Measurements from ENCODE around the gene AKAP6.

Gene AKAP6

DNA sequence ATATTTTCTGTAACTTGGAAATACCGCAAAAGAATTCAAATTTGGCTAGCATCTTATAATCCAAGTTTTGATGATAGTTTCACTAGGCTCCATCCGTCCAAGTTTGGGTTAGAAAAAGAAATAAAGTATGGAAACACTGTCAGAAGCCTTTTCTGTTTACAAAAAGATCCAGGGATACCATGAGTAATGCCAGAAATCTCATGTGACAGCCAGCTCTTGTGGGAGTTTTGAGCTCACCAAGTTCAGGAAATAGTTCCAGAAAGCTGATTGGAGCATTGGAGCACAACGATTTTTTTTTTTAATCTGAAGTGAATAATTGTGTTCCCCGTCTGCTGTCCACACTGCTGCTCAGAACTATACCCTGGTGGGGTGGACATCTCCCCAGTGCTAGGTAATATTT lies 379.9 kb downstream of the AKAP6 start:
- DNase-seq (ENCODE audit: low read depth): no peak

GRCh38 chr14:32710231-32710671 lies 381.2 kb downstream of the AKAP6 start:
- no peak for DNase-seq (ENCODE audit: low read depth)

GRCh38 chr14:32710731-32711680 lies 381.9 kb downstream of the AKAP6 start:
- DNase-seq (ENCODE audit: low read depth): no peak

- no peak for DNase-seq (ENCODE audit: low read depth)
These were observed 384.8 kb downstream of the AKAP6 start for GRCh38 chr14:32713856-32714255.

DNA sequence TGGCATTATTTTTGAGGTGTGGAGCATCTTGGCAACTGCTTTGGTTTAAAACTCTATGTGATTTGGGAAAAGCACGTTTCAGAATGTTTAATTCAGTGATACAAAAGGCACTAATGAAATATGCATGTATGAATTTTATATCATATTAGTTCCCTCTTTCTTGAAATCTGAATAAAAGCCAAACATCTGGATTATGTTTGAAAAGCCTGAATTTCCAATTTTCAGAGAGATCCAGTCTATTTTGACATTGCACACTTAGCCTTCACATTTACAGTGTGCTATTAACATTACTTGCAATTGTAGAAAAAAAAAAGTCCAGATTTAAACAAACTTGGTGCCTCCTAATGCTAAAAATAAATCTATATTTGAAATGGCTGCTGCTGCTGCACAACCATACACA lies 390.5 kb downstream of the AKAP6 start:
- DNase-seq (ENCODE audit: low read depth): no peak

DNA sequence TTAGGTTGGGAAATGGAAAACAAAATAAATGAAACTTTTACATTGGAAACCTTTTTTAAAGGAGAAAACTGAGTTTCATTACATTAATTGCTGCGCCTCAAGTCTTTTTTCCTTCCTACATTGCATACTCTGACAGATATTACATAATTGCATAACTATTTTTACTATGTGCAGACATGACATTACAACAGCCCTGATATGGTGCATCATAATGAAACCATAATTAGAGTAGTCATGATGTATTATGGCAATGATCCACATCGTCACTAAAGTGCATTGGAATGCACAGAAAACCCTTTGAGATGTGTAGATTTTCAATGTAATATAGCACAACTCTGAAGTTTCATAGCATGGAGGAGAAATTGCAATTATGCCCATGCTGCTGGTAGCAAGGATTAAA lies 391.8 kb downstream of the AKAP6 start:
- no peak for DNase-seq (ENCODE audit: low read depth)

- no peak for DNase-seq (ENCODE audit: low read depth)
These were observed 393.6 kb downstream of the AKAP6 start for GRCh38 chr14:32722631-32723183.

DNA sequence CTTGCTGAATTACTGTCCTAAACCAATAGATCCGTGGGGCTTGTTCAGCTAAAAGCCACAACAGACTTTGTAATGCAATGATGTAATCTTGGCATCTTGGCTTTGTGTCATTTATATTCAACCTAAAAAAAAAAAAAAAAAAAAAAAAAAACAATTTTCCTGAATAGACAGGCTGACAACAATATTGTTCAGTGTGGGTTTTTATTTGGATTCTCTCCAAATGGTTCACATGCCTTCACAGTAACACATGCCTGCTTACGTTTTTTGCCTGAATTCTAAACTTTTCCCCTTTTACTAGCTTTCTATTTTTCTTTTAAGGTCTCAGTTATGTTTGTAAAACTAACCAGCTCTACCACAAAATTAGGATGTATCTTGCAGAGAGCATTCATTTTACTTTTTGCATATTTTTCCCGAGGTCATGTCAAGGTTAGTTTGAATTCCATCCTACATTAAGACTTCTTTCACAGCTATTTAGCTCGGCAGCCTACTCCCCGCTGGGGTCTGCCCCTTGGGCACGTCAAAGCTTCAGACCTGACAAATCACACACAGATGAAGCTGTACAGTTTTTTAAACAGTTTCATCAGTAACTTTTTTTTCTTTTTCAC lies 395.9 kb downstream of the AKAP6 start:
- DNase-seq (ENCODE audit: low read depth): no peak

DNA sequence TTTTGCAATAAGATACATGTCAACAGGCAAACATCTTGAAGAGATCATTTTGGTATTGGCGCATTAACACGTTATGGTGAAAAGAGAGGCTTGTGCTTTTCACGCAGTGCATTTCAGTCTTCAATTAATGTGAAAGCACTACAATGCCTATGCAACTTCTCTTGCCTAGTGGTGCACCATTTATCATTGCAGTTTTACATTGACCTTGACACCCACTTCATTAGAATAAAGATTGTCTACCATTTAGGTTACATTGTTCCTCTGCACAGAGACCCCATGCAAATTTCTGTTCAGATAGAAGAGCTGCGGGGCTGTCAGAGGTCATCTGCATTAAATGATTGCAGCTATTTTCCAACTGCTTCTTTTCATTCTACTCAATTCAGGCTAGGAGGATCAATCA lies 397.4 kb downstream of the AKAP6 start:
- DNase-seq (ENCODE audit: low read depth): no peak

- DNase-seq (ENCODE audit: low read depth): no peak
These were observed 398.7 kb downstream of the AKAP6 start for GRCh38 chr14:32727832-32728231.

DNA sequence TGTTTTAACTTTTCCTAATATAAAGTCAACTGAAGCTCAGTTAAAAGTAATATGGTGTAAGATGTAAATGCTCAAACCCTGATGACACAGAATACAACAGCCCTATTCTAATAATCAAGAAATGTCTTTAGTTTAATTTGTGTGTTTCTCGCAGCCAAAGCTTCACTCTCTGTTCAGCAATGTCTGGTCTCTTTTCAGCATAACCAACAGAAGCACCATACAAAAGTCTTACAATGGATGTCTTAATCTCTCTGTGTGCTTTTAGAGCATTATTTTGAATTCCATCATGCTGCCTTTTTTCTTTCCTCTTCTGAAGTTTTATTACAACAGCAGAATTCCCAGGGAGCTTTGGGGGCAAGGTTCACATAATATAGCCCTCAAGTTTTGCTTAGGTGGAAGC lies 399.4 kb downstream of the AKAP6 start:
- DNase-seq (ENCODE audit: low read depth): no peak

DNA sequence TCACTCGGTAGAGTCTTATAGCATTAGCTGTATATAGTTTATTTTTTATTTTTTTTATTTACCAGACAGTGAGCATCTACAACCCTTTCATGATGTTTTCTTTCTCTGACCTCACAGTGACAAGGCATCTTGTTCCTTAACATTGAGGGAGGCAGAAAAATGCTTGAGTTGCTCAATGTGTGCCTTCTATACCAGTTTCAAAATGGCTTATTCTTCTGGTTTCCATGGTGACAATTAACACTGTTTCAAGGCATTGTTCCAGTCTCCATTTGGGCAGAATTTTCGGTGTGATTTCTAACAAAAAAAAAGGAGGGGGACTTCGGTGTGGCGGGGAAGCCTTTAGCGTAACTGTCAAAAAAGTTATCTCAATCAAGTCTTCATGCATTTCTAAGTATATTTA lies 399.9 kb downstream of the AKAP6 start:
- no peak for DNase-seq (ENCODE audit: low read depth)

DNA sequence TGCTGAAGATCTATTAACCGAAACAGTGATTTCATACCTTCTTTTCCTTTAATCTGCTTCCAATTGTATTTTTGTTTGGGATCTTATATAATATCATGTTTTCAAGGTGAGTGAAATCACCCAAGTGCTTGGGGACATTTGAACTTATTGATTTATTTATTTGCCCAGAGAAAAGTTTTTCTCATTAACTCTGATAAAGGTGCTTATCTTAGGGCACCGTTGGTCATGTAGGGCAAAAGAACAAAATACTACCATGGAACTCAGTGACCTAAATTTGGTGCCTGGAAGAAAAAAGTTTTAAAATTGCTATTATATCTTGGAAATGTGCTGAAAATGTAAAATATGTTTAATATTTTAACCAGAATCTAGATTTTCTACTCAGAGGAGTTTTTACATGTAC lies 402.2 kb downstream of the AKAP6 start:
- DNase-seq (ENCODE audit: low read depth): no peak

DNA sequence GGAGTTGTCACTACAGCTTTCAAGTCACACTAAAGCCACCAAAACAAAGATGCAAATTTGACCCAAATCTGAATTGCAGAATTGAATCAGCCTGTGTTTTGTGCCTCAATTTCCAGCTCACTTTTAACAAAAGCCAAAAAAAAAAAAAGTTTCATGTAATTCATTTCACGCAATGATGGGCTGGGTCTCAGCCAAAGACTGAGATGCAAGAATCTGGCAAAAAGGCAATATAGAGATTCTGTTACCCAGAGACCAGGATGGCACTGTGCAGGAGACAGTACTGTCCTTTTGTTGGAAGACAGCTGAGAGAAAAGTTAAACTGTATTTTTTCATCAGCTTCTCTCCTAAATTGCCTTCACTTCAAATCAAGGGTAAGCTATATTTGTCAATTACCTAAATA lies 403.9 kb downstream of the AKAP6 start:
- DNase-seq (ENCODE audit: low read depth): no peak

DNA sequence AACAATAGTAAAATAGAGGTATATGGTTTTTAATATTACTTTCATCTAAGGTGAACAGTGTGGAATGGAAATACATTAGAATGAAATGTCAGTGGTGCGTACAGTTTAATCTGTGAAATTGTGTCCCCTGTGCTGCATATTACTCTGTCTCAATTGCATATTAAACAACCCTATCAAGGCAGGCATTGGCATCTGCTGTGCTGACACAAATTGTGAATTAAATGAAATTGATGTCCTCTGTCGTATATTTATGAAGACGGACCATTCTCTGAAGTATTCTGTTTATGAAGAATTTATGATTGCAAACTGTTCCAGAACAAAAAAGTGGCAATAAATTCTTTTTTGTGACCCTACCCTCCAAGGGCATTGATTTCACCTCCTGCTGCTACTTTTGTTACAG lies 405.2 kb downstream of the AKAP6 start:
- DNase-seq (ENCODE audit: low read depth): no peak

GRCh38 chr14:32737621-32738020 lies 408.5 kb downstream of the AKAP6 start:
- DNase-seq (ENCODE audit: low read depth): no peak

DNA sequence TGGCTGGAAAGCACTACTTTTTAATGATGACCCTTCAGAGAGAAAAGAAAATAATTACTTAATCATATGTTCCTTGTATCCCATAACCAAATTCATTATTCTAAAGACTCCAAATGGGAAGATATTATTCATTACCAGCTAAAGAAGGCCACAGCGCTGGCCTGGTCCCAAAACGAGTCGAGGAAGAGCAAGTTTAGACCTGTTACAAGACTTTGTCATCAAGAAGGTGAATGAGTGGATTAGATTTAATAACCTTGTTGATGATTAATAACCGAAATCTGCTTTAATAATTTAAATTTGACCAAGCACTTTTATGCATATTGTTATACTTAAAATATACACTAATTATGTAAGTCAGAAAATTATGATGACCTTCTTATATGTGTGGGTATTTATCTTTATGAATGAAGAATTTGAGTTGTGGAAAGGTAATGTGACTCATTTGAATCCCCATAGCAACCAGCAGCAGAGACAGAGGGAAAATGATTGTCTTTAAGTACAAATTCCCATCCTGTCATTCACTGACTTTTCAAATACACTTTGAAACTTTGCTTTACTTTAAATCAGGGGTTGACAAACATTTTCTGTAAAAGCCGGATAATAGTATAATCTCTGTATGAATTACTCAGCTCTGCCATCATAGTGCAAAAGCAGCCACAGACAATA lies 409.2 kb downstream of the AKAP6 start:
- DNase-seq (ENCODE audit: low read depth): no peak

GRCh38 chr14:32744811-32745445 lies 415.8 kb downstream of the AKAP6 start:
- DNase-seq (ENCODE audit: low read depth): no peak

DNA sequence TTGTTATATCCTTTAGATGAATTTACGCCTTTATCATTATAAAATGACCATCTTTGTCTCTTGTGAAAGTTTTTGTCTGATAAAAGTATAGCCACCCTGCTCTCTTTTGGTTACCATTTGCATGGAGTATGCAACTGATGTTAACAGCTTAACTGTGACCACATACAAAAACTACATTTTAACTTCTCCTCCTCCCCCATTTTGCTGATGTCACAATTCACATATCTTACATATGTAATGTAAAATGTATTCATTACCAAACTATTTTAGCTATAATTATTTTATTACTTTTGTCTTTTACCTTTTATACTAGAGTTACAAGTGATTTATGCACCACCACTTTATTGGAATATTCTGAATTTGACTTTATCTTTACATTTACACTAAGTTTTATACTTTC lies 425.1 kb downstream of the AKAP6 start:
- DNase-seq (ENCODE audit: low read depth): no peak

- no peak for DNase-seq (ENCODE audit: low read depth)
These were observed 427.1 kb downstream of the AKAP6 start for GRCh38 chr14:32756173-32756572.

GRCh38 chr14:32756775-32757174 lies 427.7 kb downstream of the AKAP6 start:
- DNase-seq (ENCODE audit: low read depth): no peak

DNA sequence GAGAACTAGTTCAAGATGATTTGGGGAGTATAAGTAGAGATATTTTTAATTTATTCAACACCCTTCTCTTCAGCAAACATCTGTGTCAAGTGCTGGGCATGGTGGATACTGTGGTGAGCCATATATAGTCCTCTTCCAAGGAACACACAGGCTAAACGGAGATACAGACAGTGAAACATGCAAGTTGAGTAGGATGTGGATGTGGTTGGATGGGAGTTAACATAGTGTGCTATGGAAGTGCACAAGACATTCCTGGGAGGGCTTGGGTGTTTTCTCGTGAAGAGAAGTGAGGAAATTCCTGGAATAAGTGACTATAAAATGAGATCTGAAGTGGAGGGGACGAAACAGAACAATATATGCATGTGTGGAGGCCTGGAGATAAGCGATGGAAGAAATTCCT lies 428.5 kb downstream of the AKAP6 start:
- no peak for DNase-seq (ENCODE audit: low read depth)

Measured in stimulated activated CD8-positive, alpha-beta memory T cell treated with anti-CD3 and anti-CD28 coated beads, Interleukin-12 subunit alpha, Interleukin-12 subunit beta, amount 100 ng/mL, for 1 hour (primary cell).